ENCODE results near the gene CEACAM1.

- no peak for TF ChIP-seq CTCF (IDR thresholded peaks at IDR 0.05; ENCODE audit: low read depth, low read length, poor library complexity, severe bottlenecking)
- no peak for TF ChIP-seq EZH2phosphoT487 (IDR thresholded peaks at IDR 0.05; ENCODE audit: borderline replicate concordance, low read length)
Observed at GRCh38 chr19:42521346-42522030, 6.8 kb downstream of the CEACAM1 start.

Measured in DOHH2 (cell line).